HFFc6 (cell line): ENCODE data around the gene ACKR1. TPM values are rescaled to one million over a fixed set of nuclear protein-coding genes. Genes with fewer than 3 reads are reported as not detected.
A peak's percentile ranks its signal among the peaks of the same experiment; 100 is the strongest.

ENCODE experiments used
- DNase-seq: peaks from one replicate; pipeline ENCODE4 v3.0.0-alpha.2; 2018
- H3K27ac Mint-ChIP-seq: 2 replicates; pipeline ENCODE4 v1.8.0; 2020; ENCODE audit warnings: mild to moderate bottlenecking, mixed read lengths
- H3K27me3 Mint-ChIP-seq: 2 replicates; pipeline ENCODE4 v1.8.0; 2021; ENCODE audit warnings: mild to moderate bottlenecking, moderate library complexity, mixed read lengths; ENCODE audit not compliant: insufficient read depth
- H3K36me3 Mint-ChIP-seq: 2 replicates; pipeline ENCODE4 v1.8.0; 2021; ENCODE audit warnings: low read depth, mixed read lengths
- H3K4me1 Mint-ChIP-seq: 2 replicates; pipeline ENCODE4 v1.8.0; 2020; ENCODE audit warnings: low read depth, mixed read lengths
- H3K4me3 Mint-ChIP-seq: 2 replicates; pipeline ENCODE4 v1.8.0; 2020; ENCODE audit warnings: mild to moderate bottlenecking, moderate library complexity, mixed read lengths
- H3K9me3 Mint-ChIP-seq: 2 replicates; pipeline ENCODE4 v1.8.0; 2020; ENCODE audit warnings: mild to moderate bottlenecking, mixed read lengths
- total RNA-seq, 6 experiments: library from RNA; stranded (reverse); fragmentation: NEBNext Ultra II Directional; extraction: Animal tissue kit (Norgen Biotek cat#: 25700); gene quantifications; 2 replicates in 1 of 6; 3 replicates in 5 of 6; pipeline ENCODE4 v1.2.3, GENCODE V29; 2021
- TF ChIP-seq, protein P1 (sequence below): fragments of 200-600 bp; sonication (generic); IDR thresholded peaks from 2 replicates; pipeline ENCODE4 v1.5.0; 2021; ENCODE audit warnings: antibody characterized with exemption, mild to moderate bottlenecking

ACKR1 gene
- total RNA-seq, 6 experiments from 2014 or later: not detected

DNA sequence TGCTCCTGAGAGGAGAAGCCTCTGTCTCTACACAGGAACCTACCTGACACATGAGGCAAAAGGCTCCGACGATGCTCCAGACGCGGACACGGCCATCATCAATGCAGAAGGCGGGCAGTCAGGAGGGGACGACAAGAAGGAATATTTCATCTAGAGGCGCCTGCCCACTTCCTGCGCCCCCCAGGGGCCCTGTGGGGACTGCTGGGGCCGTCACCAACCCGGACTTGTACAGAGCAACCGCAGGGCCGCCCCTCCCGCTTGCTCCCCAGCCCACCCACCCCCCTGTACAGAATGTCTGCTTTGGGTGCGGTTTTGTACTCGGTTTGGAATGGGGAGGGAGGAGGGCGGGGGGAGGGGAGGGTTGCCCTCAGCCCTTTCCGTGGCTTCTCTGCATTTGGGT is 3.9 kb upstream of the ACKR1 start:
- TF ChIP-seq, protein P1, sequence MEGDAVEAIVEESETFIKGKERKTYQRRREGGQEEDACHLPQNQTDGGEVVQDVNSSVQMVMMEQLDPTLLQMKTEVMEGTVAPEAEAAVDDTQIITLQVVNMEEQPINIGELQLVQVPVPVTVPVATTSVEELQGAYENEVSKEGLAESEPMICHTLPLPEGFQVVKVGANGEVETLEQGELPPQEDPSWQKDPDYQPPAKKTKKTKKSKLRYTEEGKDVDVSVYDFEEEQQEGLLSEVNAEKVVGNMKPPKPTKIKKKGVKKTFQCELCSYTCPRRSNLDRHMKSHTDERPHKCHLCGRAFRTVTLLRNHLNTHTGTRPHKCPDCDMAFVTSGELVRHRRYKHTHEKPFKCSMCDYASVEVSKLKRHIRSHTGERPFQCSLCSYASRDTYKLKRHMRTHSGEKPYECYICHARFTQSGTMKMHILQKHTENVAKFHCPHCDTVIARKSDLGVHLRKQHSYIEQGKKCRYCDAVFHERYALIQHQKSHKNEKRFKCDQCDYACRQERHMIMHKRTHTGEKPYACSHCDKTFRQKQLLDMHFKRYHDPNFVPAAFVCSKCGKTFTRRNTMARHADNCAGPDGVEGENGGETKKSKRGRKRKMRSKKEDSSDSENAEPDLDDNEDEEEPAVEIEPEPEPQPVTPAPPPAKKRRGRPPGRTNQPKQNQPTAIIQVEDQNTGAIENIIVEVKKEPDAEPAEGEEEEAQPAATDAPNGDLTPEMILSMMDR: no peak
- Mint-ChIP-seq H3K27me3 (peaks cover 54% of the 10 kb centered on the region), H3K4me3 (no peak overlapping the region), H3K36me3 (no peaks in the 10 kb centered on the region), H3K4me1 (no peaks in the 10 kb centered on the region), H3K9me3 (no peaks in the 10 kb centered on the region), H3K27ac (no peak overlapping the region)
- no peak for DNase-seq

- no peaks in the 10 kb centered on the region for H3K9me3 Mint-ChIP-seq
- H3K4me3 Mint-ChIP-seq: no peak overlapping the region
- TF ChIP-seq, protein P1: no peak
- no peak for DNase-seq
- no peaks in the 10 kb centered on the region for H3K4me1 Mint-ChIP-seq
- H3K36me3 Mint-ChIP-seq: no peaks in the 10 kb centered on the region
- H3K27me3 Mint-ChIP-seq: peaks cover 57% of the 10 kb centered on the region
- H3K27ac Mint-ChIP-seq: no peak overlapping the region
Measured at GRCh38 chr1:159201642-159202041, 3.0 kb upstream of the ACKR1 start.

DNA sequence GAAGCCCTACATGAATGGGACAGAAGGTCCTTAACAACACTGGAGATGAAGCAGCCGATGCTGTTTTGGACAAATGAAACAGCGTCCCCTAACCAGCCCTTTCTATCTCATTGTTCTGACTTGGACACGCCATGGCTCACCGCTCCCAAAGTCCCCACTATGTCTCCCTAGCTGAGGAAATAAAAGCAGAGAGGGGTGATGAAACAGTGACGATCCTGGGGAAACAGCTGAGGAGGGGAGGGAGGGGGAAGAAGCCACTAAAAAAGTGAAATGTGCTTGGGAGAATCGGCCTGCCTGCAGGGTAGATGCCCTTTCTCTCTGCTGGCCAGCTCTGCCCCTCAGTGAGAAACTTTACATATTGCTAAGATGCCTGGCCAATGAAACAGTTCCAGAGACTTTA is 1.1 kb upstream of the ACKR1 start:
- peaks cover 66% of the 10 kb centered on the region for H3K27me3 Mint-ChIP-seq
- no peak overlapping the region for H3K27ac Mint-ChIP-seq
- no peaks in the 10 kb centered on the region for H3K9me3 Mint-ChIP-seq
- no peak for DNase-seq
- H3K36me3 Mint-ChIP-seq: no peaks in the 10 kb centered on the region
- TF ChIP-seq, protein P1: no peak
- H3K4me3 Mint-ChIP-seq: no peak overlapping the region
- no peaks in the 10 kb centered on the region for H3K4me1 Mint-ChIP-seq

- TF ChIP-seq, protein P1: peak; percentile 36
- DNase-seq: no peak
- Mint-ChIP-seq H3K9me3 (no peaks in the 10 kb centered on the region), H3K27ac (no peak overlapping the region), H3K27me3 (peaks cover 59% of the 10 kb centered on the region), H3K4me1 (no peaks in the 10 kb centered on the region), H3K4me3 (no peak overlapping the region), H3K36me3 (no peaks in the 10 kb centered on the region)
Measured at GRCh38 chr1:159205225-159205624, 550 bp downstream of the ACKR1 start.

DNA sequence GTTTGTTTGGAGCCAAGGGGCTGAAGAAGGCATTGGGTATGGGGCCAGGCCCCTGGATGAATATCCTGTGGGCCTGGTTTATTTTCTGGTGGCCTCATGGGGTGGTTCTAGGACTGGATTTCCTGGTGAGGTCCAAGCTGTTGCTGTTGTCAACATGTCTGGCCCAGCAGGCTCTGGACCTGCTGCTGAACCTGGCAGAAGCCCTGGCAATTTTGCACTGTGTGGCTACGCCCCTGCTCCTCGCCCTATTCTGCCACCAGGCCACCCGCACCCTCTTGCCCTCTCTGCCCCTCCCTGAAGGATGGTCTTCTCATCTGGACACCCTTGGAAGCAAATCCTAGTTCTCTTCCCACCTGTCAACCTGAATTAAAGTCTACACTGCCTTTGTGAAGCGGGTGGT is 1.4 kb downstream of the ACKR1 start:
- H3K27me3 Mint-ChIP-seq: peaks cover 61% of the 10 kb centered on the region
- no peak overlapping the region for H3K4me3 Mint-ChIP-seq
- H3K4me1 Mint-ChIP-seq: peaks cover 4% of the 10 kb centered on the region
- H3K9me3 Mint-ChIP-seq: no peaks in the 10 kb centered on the region
- TF ChIP-seq, protein P1: no peak
- no peak overlapping the region for H3K27ac Mint-ChIP-seq
- H3K36me3 Mint-ChIP-seq: no peaks in the 10 kb centered on the region
- DNase-seq: no peak

DNA sequence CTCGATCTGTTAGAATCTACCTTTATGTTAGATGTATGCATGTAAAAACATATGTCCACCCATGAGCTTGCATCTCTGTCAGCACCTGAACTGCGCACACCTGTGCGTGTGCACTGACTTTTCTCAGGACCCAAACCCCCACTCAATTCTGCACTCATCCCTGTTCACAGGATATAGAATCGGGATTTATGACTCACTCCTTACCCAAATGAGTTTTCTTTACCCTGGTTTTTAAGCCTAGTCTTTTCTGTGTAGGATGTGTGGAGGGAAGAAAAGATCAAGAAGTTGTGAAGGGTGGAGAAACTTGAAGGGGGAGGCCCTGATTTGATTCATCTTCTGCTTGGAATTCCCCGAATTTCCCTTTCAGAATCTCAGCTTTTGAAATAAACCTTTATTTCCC is 2.4 kb downstream of the ACKR1 start:
- TF ChIP-seq, protein P1: no peak
- H3K27me3 Mint-ChIP-seq: peaks cover 57% of the 10 kb centered on the region
- no peak for DNase-seq
- H3K9me3 Mint-ChIP-seq: no peaks in the 10 kb centered on the region
- no peak overlapping the region for H3K27ac Mint-ChIP-seq
- H3K4me3 Mint-ChIP-seq: no peak overlapping the region
- H3K4me1 Mint-ChIP-seq: peaks cover 14% of the 10 kb centered on the region
- no peaks in the 10 kb centered on the region for H3K36me3 Mint-ChIP-seq
